ENCODE data around the gene MAD1L1.

DNA sequence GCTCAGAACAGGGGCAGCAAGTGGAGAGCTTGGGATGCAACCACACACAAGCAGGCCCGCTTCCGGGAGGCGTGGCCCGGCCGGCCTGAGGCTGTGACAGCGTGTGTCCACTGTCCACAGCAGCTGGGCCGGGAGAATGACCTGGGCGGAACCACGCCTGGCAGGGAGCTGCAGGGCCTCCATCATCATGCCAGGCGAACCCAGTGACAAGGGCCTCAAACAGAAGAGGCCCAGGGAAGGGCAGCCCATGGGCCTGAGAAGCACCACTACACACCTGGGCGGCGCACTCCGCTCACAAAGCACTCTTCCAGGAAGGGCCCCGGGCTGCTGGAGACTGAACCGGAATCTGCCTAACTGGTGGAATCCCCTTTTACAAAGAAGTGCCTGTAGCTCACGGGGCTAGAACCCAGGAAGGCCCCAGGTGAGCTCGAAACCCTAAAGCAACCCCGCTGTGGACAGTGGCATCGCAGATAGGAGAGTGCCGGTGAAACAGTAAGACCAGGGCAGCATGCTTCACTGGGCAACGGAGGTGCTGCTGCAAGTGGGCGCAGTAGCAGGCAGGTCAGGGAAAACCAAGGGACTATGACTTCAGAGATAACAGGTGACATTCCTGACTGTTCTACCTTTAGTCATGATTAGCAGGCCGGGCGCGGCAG lies 66.0 kb downstream of the MAD1L1 start:
- TF ChIP-seq EP300 (IDR thresholded peaks at IDR 0.05) (no peak), POLR2A (IDR thresholded peaks at IDR 0.05) (no peak)
- TF ChIP-seq, protein P1, sequence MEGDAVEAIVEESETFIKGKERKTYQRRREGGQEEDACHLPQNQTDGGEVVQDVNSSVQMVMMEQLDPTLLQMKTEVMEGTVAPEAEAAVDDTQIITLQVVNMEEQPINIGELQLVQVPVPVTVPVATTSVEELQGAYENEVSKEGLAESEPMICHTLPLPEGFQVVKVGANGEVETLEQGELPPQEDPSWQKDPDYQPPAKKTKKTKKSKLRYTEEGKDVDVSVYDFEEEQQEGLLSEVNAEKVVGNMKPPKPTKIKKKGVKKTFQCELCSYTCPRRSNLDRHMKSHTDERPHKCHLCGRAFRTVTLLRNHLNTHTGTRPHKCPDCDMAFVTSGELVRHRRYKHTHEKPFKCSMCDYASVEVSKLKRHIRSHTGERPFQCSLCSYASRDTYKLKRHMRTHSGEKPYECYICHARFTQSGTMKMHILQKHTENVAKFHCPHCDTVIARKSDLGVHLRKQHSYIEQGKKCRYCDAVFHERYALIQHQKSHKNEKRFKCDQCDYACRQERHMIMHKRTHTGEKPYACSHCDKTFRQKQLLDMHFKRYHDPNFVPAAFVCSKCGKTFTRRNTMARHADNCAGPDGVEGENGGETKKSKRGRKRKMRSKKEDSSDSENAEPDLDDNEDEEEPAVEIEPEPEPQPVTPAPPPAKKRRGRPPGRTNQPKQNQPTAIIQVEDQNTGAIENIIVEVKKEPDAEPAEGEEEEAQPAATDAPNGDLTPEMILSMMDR (IDR thresholded peaks at IDR 0.05) = no peak
